KMS-11 (cell line): ENCODE data around the gene TMPRSS3.

ENCODE experiments used
- H2AFZ ChIP-seq: fragments of 200-600 bp; sonication (generic); 2 replicates; pipeline ENCODE4 v1.6.1; 2016; ENCODE audit warnings: antibody characterized with exemption, mixed run types, low read depth
- H3K27ac ChIP-seq: fragments of 200-600 bp; sonication (generic); 2 replicates; pipeline ENCODE4 v1.6.1; 2016; ENCODE audit warnings: mild to moderate bottlenecking, mixed run types
- H3K27me3 ChIP-seq: fragments of 200-600 bp; sonication (generic); 2 replicates; pipeline ENCODE4 v1.6.1; 2017; ENCODE audit warnings: mild to moderate bottlenecking, low read depth, mixed run types, moderate library complexity; ENCODE audit not compliant: insufficient read depth
- H3K36me3 ChIP-seq: fragments of 200-600 bp; sonication (generic); 2 replicates; pipeline ENCODE4 v1.6.1; 2017; ENCODE audit warnings: mild to moderate bottlenecking, mixed run types; ENCODE audit not compliant: insufficient read depth
- H3K4me1 ChIP-seq: fragments of 200-600 bp; sonication (generic); 2 replicates; pipeline ENCODE4 v1.6.1; 2016; ENCODE audit warnings: mild to moderate bottlenecking, low read depth, mixed run types; ENCODE audit not compliant: poor library complexity, severe bottlenecking
- H3K4me2 ChIP-seq: fragments of 200-600 bp; sonication (generic); 2 replicates; pipeline ENCODE4 v1.7.0; 2016; ENCODE audit warnings: mild to moderate bottlenecking, mixed run types
- H3K4me3 ChIP-seq: fragments of 200-600 bp; sonication (generic); IDR thresholded peaks from 2 replicates; pipeline ENCODE4 v1.6.1; 2017; ENCODE audit warnings: low read depth, low read length, mixed read lengths; ENCODE audit not compliant: insufficient read depth
- H3K79me2 ChIP-seq: fragments of 200-600 bp; sonication (generic); 2 replicates; pipeline ENCODE4 v1.6.1; 2016; ENCODE audit warnings: low read depth, mixed run types; ENCODE audit not compliant: insufficient read depth
- H3K9ac ChIP-seq: fragments of 200-600 bp; sonication (generic); 2 replicates; pipeline ENCODE4 v1.6.1; 2016; ENCODE audit warnings: mild to moderate bottlenecking, mixed run types
- H4K20me1 ChIP-seq: fragments of 200-600 bp; sonication (generic); 2 replicates; pipeline ENCODE4 v1.6.1; 2016; ENCODE audit warnings: mild to moderate bottlenecking, mixed run types; ENCODE audit not compliant: insufficient read depth
- CTCF ChIP-seq: fragments of 200-600 bp; sonication (generic); conservative IDR thresholded peaks from 2 replicates; pipeline ENCODE4 v1.6.1; 2017; ENCODE audit warnings: low read depth, mild to moderate bottlenecking, antibody characterized with exemption, low read length, moderate library complexity, mixed read lengths

TMPRSS3 gene

GRCh38 chr21:42414553-42414927 lies 18.7 kb upstream of the TMPRSS3 start:
- Histone ChIP-seq H3K27ac (no peak overlapping the region), H2AFZ (no peak overlapping the region), H3K4me1 (no peaks in the 10 kb centered on the region), H3K9ac (no peak overlapping the region), H3K4me3 (no peak overlapping the region), H3K4me2 (no peak overlapping the region), H3K79me2 (no peaks in the 10 kb centered on the region), H4K20me1 (no peaks in the 10 kb centered on the region), H3K27me3 (peaks cover 40% of the 10 kb centered on the region; the same call in 1 of the 2 replicates), H3K36me3 (no peaks in the 10 kb centered on the region)
- TF ChIP-seq CTCF = no peak

- H3K27ac ChIP-seq = no peak overlapping the region
- no peaks in the 10 kb centered on the region for H3K36me3 ChIP-seq
- H4K20me1 ChIP-seq = no peaks in the 10 kb centered on the region
- H3K79me2 ChIP-seq = no peaks in the 10 kb centered on the region
- H3K27me3 ChIP-seq = peaks cover 40% of the 10 kb centered on the region; the same call in 1 of the 2 replicates
- TF ChIP-seq CTCF = no peak
- no peak overlapping the region for H3K4me3 ChIP-seq
- no peaks in the 10 kb centered on the region for H3K4me1 ChIP-seq
- H3K4me2 ChIP-seq = no peak overlapping the region
- H2AFZ ChIP-seq = no peak overlapping the region
- no peak overlapping the region for H3K9ac ChIP-seq
Observed at GRCh38 chr21:42414066-42414465, 18.2 kb upstream of the TMPRSS3 start.

- Histone ChIP-seq H4K20me1 (no peaks in the 10 kb centered on the region), H2AFZ (no peak overlapping the region), H3K27me3 (peaks cover 41% of the 10 kb centered on the region; the same call in 1 of the 2 replicates), H3K36me3 (no peaks in the 10 kb centered on the region), H3K27ac (no peak overlapping the region), H3K9ac (no peak overlapping the region), H3K4me1 (no peaks in the 10 kb centered on the region), H3K79me2 (no peaks in the 10 kb centered on the region), H3K4me3 (no peak overlapping the region), H3K4me2 (no peak overlapping the region)
- TF ChIP-seq CTCF = no peak
Observed at GRCh38 chr21:42413500-42413899, 17.6 kb upstream of the TMPRSS3 start.

- no peaks in the 10 kb centered on the region for H3K79me2 ChIP-seq
- H3K36me3 ChIP-seq = no peaks in the 10 kb centered on the region
- H2AFZ ChIP-seq = no peak overlapping the region
- H3K27me3 ChIP-seq = peaks cover 42% of the 10 kb centered on the region; the same call in 1 of the 2 replicates
- no peak overlapping the region for H3K9ac ChIP-seq
- no peaks in the 10 kb centered on the region for H4K20me1 ChIP-seq
- H3K4me1 ChIP-seq = no peaks in the 10 kb centered on the region
- no peak overlapping the region for H3K27ac ChIP-seq
- H3K4me3 ChIP-seq = no peak overlapping the region
- no peak for TF ChIP-seq CTCF
- H3K4me2 ChIP-seq = no peak overlapping the region
Observed at GRCh38 chr21:42413093-42413492, 17.2 kb upstream of the TMPRSS3 start.

GRCh38 chr21:42412636-42412933 lies 16.7 kb upstream of the TMPRSS3 start:
- Histone ChIP-seq H3K27ac (no peak overlapping the region), H3K27me3 (peaks cover 46% of the 10 kb centered on the region; the same call in 1 of the 2 replicates), H3K9ac (no peak overlapping the region), H2AFZ (no peak overlapping the region), H3K79me2 (no peaks in the 10 kb centered on the region), H3K4me2 (no peak overlapping the region), H4K20me1 (no peaks in the 10 kb centered on the region), H3K4me3 (no peak overlapping the region), H3K36me3 (no peaks in the 10 kb centered on the region), H3K4me1 (no peaks in the 10 kb centered on the region)
- no peak for TF ChIP-seq CTCF
